Inflammatory macrophage (primary cell): ENCODE measurements around the gene MFN2.

Source experiments
- DNase-seq, 2 donors: peaks; one replicate each; pipeline ENCODE4 v3.0.0-alpha.2; 2020 to 2022

Gene MFN2

DNA sequence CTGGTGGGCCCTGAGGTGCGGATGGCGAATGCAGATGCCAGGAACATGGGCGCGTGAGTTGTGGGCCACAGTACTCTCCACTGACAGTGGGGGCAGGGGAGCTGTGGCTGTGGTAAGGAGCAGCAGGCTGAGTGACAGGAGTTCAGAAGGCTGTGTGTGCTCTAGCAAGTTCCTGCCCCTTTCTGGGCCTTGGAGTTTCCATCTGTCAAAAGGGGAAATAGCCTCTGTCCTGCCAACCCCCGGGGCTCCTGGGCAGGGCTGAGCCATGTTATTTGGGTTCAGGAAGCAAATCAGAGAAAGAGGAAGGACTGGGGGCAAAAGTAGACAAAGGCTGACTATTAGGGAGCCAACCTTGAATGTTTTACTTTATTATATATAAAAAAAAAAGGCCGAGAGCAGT, 19.5 kb upstream of the MFN2 start:
- DNase-seq = peak; percentile 84 to 90

DNA sequence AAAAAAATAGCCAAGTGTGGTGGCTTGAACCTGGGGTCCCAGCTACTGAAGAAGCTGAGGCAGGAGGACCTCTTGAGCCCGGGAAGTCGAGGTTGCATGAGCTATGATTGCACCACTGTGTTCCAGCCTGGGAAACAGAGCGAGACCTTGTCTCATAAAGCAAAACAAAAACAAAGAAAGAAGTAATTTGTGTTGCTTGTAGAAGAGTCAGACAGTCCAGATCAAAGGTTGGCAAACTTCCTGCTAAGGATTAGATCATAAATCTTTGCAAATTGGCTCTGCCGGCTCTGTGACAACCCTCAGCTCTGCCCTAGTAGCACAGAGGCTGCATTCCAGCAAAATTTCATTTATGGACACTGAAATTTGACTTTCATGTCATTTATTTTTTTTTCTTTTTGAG, 19.0 kb upstream of the MFN2 start:
- peak; percentile 73 to 78 for DNase-seq

DNA sequence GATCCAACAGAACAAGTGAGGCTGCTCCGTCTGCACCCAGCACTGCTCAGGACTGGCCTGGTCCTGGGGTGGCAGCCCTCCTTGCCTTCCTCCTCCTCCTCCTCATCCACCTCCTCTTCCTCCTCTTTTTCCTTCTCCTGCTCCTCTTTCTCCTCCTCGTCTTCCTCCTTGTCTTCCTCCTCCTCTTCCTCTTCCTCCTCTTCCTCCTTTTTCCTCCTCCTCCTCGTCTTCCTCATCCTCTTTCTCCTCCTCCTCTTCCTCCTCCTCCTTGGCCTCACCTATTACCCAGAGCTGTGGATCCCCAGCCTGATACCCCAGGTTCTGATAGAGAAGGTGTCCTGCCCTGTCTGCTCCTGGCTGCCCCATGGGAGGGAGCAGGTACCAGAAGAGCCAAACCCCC, 16.6 kb upstream of the MFN2 start:
- DNase-seq = no peak

DNA sequence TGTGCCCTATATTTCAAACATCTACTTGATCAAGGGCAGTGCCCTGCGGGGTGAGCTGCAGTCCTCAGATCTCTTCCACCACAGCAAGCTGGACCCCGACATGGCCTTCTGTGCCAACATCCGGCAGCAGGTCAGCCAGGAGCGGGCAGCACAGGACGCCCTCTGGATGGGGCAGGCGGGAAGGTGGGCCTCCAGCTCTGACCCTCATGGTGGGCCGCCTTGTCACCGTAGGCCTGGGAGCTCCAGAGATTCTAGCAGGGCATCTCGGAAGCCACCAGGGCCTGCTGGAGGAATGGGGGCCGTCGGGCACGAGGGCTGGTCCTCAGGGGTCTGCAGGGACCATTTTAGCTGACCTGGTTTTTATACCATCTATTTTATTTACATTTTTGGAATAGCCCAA, 15.6 kb upstream of the MFN2 start:
- no peak for DNase-seq

DNA sequence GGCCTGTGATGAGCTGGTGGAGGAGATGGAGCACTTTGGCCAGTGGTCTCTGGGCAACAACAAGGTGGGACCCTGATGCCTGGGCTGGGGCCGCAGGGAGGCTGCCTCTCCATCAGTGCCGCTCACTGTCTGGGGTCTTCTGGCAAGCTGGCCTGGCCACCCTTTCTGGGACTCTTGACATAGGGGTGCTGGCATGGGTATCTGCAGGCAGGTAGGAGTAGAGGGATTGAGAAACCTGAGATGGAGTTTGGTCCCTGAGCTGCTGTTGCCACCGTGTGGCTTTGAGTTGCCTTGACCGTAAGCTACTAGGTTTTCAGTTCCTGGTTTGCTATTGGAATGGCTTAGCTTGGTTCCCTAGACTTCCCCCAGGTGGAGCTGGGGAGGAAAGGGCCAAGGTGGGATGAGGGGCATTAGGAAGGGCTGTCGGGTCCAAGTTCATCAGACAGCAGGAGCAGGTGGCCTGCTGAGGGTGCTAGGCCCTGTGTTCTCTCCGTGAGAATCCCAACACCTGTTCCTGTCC, 13.2 kb upstream of the MFN2 start:
- DNase-seq = peak; percentile 31 to 56

DNA sequence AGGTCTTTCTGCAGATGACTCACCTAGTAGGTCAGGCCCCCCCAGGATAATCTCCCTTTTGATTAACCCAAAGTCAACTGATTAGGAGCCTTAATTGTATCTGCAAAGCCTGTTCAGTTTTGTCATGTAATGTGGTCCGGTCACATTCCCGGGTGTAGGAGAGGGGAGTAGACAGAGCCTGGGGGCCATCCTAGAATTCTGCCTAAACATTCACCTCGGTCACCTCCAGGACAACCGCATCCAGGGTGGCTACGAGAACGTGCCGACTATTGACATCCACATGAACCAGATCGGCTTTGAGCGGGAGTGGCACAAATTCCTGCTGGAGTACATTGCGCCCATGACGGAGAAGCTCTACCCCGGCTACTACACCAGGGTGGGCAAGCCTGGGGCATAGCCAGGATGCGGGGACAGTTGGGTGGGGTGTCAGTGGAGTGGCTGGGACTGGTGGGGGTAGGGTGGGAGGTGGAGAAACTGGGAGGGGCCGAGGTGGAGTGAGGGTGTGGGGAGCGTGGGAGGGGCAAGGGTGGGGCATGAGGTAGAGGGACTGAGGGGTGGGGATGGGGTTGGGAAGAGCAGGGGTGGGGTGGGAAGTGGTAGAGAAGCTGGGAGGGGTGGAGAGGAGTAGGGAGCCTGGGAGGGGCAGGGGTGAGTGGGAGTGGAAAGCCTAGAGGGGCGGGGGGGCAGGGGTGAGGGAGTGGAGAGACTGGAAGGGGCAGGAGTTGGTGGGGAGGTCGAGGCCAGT, 9.6 kb upstream of the MFN2 start:
- no peak for DNase-seq

DNA sequence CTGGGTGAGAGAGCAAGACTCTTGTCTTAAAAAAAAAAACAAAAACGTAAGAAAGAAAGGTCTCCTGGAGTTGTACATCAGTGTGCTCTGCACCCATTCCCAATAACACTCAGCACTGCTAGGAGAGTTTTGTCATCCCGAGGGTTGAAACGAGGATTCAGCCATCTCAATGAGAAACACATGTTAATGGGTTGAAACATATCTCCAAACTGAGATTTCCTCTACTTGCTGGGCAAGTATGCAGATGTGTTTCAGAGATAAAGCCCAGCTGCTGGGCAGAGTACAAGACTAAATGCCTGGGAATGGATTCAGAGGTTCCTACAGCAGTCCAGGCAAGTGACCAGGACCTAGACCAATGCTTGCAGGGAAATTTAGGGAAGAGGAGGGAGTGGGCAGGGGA, 2.6 kb upstream of the MFN2 start:
- no peak for DNase-seq

DNA sequence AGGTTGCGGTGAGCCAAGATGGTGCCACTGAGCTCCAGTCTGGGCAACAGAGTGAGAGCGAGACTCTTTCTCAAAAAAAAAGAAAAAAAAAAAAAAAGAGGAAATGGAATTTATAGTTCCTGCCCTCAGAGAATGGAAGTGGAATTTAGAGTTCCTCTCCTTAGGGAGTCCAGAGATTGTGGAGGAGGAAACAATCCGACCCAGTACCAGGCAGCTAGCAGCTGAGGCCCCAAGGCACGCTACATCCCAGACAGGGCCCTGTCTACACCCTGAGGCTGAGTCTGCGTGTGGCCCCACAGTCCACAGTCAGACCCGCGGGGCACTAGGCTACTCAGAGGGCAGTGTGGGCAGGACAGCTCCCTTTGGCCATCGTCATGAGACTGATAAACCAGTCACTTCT, 1.9 kb upstream of the MFN2 start:
- peak; percentile 56 to 62 for DNase-seq

DNA sequence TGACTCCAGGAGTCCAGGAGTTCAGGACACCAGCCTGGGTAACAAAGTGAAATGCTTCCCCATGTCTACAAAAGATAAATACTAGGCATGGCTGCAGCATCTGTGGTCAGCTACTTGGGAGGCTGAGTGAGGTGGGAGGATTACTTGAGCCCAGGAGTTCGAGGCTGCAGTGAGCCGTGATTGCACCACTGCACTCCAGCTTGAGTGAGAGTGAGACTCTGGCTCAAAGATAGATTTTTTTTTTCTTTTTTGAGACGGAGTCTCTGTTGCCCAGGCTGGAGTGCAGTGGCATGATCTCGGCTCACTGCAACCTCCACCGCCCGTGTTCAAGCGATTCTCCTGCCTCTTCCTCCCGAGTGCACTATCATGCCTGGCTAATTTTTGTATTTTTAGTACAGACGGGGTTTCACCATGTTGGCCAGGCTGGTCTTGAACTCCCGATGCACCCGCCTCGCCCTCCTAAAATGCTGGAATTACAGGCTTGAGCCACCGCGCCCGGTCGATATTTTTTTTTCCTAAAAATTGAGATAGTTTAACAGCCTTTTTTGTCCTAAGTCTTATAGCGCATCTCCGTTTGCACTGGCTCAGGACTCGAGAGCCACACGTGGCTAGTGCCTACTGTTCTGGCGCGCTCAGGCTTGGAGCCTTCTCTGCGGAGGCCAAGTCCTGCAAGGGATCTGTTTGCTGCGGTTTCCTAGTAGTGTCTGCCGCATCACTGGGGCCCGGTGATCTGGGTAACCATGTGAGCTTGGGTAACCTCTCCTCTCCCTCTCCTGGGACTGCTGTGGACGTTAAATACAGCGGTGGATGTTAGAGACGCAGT, 1.0 kb upstream of the MFN2 start:
- DNase-seq = no peak

DNA sequence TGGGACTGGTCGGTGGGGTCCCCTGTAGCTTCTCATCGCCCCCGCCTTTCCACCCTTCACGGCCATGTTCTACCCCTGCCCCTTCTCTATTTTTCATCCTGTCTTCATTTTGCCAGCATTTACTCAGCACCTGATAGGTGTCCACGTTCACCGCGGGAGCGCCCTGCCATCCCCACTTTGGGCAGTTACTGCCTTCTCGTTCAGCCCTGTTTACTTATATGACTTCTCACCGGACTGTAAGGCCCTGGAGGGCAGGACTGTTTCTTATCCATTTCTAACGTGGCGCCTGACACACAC, 380 bp downstream of the MFN2 start:
- DNase-seq = no peak

DNA sequence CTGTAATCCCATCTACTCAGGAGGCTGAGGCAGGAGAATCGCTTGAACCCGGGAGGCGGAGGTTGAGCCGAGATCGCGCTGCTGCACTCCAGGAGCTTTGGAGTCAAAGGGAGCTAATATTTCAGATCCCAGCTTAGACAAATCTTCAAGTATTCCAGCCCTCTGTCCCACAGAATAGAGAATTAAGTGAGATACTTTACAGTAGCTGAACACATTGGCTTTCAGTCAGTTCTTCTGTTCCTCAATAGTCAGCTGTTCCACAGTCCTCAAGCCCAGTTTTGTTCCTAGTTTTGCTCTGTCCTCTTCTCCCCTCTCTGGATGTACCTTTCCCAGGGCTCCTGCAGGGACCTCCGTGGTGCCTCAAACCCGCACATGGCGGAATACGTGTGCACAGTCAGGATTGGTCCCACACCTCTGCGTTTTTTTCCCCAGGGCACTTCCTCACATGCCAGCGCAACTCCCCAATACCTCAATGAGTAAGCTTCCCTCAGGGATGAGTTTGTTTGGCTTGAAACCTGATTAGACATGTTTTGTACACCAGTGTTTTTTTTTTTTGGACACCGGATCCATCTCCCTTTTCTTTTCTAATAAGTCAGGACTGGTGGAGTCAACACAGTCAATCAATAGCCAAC, 1.2 kb downstream of the MFN2 start:
- no peak for DNase-seq

DNA sequence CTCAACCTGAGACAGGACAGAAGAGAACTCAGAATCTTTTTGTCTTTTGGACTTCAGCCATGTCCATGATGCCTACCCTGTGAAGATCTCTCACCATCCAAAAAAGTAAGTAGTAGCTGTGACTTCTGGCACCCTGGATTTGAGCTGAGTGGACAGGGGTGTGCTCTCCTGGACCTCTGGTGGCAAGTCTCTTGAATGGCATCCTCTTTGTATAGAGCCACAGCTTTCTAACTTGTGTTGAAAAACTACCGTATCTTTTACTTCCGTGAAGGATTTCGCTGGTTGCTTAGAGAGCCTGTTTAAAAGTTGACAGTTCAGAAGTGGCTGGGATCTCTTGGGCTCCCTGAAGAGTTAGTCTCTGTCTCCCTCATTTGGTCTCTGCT, 1.8 kb downstream of the MFN2 start:
- peak in 1 of 2 donors; percentile 32 for DNase-seq

DNA sequence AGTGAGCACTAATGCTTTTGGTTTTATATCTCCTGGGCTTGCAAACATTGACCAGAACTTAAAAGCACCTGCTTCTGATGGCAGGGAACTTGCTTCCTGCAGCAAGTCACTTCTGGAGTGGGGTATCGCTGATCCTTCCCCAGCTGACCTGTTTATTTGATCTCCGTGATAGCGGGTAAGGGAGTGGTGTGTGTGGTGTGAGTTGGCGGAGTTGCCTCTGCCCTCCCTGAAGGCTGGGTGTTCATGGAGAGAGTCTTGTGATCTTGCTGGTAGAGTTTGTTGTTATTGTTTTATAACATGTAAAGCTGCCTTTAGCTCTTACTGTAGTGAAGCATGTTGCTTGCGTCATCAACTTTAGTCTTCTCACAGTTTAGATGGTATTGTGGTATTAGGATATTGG, 3.9 kb downstream of the MFN2 start:
- no peak for DNase-seq

DNA sequence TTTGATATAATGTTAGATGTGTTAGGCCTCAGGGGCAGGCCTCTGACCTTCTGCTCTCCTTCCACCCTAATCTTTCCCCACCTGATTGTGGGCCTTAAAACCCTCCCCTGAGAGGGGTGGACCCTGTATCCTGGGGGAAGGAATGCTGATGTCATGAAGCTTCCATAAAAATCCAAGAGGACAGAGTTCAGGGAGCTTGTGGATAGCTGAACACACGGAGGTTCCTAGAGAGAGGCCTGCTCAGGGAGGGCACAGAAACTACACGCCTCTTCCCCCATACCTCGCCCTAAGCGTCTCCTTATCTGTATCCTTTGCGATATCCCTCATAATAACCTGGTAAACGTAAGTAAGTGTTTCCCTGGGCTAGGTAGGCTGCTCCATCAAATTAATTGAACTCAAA, 4.3 kb downstream of the MFN2 start:
- DNase-seq = no peak

DNA sequence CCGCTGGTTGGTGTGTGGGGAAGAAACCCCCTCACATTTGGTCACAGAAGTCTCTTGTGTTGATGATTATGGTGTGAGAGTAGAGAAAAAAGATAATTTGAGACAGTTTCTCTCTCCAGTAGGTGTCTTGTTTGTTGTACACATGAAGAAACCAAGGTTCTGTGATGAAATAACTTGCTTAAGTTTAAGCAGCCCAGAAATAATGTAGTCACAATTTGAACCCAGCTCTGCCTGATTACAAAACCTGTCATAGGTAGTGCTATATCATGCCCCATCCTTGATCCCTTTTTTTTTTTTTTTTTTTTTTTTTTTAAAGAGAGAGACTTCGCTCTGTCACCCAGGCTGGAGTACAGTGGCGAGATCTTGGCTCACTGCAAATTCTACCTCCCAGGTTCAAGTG, 4.9 kb downstream of the MFN2 start:
- DNase-seq = peak in 1 of 2 donors; percentile 19

DNA sequence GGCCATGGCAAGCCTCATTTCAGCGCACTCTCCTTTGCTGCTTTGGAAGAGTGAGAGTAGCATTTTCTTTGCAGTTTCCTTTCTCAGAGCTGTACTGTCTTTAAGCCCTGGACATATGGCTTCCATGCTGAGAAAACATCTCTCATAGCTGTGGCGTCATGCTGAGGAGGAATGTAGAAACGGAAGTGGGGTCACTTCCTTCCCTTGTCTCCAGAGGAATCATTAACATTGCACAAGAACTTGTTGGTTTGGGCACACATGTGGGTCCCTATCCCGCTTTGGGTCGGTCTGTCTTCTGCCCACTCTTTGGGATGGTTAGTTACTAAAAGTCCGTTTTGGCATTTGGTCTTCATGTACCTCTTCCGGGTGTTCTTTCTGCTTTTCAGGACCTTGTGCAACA, 5.6 kb downstream of the MFN2 start:
- peak; percentile 80 to 86 for DNase-seq

DNA sequence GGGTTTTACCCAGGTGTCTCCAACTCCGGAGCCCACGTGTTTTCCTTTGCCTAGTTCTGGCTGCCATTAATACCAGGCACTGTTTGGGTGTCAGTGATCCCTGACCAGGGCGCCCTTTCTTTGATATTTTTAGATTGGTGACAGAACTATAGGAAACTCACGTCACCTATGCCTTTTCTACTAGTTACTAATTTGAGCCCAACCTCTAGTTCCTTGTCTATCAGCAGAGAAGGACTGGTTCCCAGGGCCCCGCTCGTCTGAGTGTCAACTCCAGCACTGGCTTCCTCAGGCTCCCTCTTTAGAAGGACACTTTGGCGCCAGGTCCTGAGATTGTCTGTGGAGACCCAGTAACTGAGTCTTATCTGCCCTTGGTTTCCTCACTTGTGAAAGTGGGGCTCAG, 9.4 kb downstream of the MFN2 start:
- no peak for DNase-seq

DNA sequence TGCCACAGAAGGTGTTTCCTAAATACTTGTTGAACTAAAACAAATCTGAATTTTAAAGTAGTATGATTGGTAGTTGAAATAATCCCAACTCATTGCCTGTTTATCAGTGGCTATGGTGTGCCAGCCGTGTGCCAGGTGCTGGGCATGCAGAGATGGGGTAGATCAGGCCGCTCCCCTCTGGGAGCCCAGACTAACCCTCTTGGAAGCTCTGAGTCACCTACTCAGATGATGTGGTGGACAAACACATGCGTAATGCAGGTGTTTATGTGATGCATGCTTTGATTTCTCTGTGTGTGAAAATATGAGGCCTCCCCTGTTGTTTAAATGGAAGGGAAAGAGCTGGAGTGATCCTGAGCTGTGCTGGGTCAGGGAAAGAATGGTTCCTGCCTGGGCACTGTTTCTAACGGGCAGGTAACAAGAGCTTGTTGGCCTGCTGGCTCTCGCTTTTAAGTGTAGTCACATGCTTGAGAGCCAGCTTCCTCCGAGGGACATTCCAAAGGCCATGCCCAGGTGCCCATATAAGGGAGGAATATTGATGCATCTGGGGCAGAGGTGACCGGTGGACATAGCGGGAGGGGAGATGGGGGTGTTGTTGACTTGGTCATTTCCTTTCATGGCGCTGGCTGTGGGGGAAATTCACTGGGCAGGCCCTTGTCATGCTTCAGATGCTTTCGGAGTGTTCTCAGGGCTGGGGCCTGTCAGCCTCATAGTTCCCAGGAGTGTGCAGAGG, 10.2 kb downstream of the MFN2 start:
- no peak for DNase-seq

DNA sequence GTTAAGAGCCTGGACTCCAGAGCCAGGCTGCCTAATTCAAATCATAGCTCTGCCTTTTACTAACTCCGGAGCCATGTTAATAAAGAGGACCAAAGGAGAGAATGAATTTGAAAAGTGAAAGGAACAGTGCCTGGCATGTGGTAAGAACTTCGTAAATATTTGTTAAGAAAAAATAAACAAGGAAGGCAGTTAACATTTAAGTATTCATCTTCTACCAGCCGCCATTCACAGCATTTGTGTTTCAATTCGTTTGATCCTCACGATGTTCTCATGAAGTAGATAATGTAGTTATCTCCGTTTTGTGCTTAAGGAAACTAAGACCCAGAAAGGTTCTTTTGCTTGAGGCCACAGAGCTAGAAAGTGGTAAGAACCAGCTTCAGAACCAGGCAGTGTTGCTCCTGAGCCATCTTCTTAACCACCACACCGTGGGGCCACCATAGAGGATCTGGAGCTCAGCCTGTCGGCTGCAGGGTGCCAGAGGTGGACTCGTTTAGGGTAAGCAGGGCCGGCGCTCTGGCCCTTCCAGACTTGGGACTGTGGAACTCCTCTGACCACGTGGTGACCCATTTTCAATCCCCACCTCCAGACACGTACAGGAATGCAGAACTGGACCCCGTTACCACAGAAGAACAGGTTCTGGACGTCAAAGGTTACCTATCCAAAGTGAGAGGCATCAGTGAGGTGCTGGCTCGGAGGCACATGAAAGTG, 11.9 kb downstream of the MFN2 start:
- DNase-seq = no peak

DNA sequence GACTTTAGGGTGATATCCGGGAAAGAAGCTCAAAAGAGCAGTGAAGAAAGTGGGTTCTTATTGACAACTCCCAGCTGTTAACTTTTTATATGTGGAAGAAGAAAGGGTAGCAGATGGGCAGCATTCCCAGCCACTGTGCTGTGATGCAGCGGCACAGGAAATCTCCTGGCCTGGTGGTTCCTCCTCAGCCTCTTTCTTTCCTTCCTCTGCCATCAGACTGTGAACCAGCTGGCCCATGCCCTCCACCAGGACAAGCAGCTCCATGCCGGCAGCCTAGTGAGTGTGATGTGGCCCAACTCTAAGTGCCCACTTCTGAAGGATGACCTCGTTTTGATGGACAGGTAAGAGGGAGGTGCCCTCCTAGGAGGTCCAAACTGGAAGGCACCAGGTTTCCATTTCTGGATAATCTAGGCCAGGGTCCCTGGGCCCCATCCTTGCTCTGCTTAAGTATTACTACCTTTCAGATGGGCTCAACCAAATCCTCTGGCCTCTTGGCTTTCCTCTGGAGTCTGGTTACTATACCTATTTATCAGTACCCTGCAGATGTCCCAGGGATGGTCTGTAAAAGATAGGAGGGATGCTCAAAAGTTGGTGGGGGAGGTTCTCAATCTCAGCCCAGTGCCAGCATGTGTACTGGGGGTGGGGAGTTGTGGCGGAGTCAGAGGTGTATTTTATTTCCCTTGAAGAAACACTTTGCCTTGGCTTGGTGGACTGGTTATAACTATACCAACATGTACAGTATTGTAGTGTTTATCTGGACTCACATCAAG, 17.0 kb downstream of the MFN2 start:
- no peak for DNase-seq

DNA sequence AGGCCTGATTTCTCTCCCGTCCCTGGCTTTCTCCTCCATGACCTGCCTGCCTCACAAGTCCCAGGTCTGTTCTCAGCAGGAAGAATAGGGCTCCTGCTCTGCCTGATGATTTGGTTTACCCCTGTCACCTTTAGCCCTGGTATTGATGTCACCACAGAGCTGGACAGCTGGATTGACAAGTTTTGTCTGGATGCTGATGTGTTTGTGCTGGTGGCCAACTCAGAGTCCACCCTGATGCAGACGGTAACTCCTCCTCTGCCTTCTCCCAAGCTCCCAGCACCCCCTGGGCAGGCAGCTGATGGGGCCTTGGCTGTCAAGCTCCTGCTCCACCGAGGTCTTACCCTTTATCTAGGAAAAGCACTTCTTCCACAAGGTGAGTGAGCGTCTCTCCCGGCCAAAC, 18.4 kb downstream of the MFN2 start:
- no peak for DNase-seq

DNA sequence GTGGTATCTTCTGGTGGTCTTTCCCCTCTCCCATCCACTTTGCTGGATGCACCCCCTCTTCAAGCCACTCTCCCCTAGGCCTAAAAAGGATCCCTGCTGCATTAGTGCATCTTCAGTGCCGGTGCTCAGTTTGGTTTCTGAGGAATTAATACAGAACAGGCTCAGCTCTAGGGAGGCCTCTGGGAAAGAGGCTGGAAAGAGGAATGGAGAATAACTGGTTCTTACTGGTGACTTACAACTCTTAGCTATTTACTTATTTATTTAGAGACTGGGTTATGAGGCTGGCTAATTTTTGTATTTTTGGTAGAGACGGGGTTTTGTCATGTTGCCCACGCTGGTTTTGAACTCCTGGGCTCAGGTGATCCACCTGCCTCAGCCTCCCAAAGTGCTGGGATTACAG, 19.0 kb downstream of the MFN2 start:
- no peak for DNase-seq
